Measurements from ENCODE around the gene LRSAM1.

LRSAM1 gene

GRCh38 chr9:127426756-127427155 is 24.6 kb upstream of the LRSAM1 start:
- no peaks in the 10 kb centered on the region for H3K9me3 ChIP-seq (ENCODE audit: insufficient read depth, low read length)
- peaks cover 3% of the 10 kb centered on the region; the same call in 1 of the 2 replicates for H3K36me3 ChIP-seq (ENCODE audit: low read length)
- no peak overlapping the region for H3K4me3 ChIP-seq (ENCODE audit: insufficient read depth, low read length, poor library complexity, severe bottlenecking)
- no peaks in the 10 kb centered on the region for H3F3A ChIP-seq (ENCODE audit: insufficient read depth)
- no peak overlapping the region for H2AFZ ChIP-seq (ENCODE audit: low read depth, low read length, severe bottlenecking)
- no peaks in the 10 kb centered on the region for H3K9me2 ChIP-seq (replicated peaks; ENCODE audit: insufficient read depth, low read length)
- H3K79me2 ChIP-seq (ENCODE audit: insufficient read depth, low read length), result peaks cover 39% of the 10 kb centered on the region
- no peak overlapping the region for H3K4me2 ChIP-seq (ENCODE audit: low read depth, low read length, poor library complexity, severe bottlenecking)
- H3K27ac ChIP-seq (ENCODE audit: low read depth, low read length), result no peak overlapping the region
- no peaks in the 10 kb centered on the region for H3K27me3 ChIP-seq (ENCODE audit: low read length)
- H3K9ac ChIP-seq (ENCODE audit: low read length), result no peak overlapping the region
- H4K20me1 ChIP-seq (ENCODE audit: low read depth, low read length), result no peaks in the 10 kb centered on the region
- TF ChIP-seq EZH2phosphoT487 (conservative IDR thresholded peaks at IDR 0.05; ENCODE audit: low read length) (no peak), CTCF (IDR thresholded peaks at IDR 0.05; ENCODE audit: insufficient read depth, low read length, poor library complexity, severe bottlenecking) (no peak)

GRCh38 chr9:127428348-127428747 is 23.0 kb upstream of the LRSAM1 start:
- no peaks in the 10 kb centered on the region for H3F3A ChIP-seq (ENCODE audit: insufficient read depth)
- H3K4me3 ChIP-seq (ENCODE audit: insufficient read depth, low read length, poor library complexity, severe bottlenecking), result no peak overlapping the region
- no peak overlapping the region for H3K9ac ChIP-seq (ENCODE audit: low read length)
- TF ChIP-seq CTCF (IDR thresholded peaks at IDR 0.05; ENCODE audit: insufficient read depth, low read length, poor library complexity, severe bottlenecking), result no peak
- TF ChIP-seq EZH2phosphoT487 (conservative IDR thresholded peaks at IDR 0.05; ENCODE audit: low read length), result no peak
- peaks cover 29% of the 10 kb centered on the region for H3K79me2 ChIP-seq (ENCODE audit: insufficient read depth, low read length)
- H3K9me3 ChIP-seq (ENCODE audit: insufficient read depth, low read length), result no peaks in the 10 kb centered on the region
- no peak overlapping the region for H3K27ac ChIP-seq (ENCODE audit: low read depth, low read length)
- no peaks in the 10 kb centered on the region for H4K20me1 ChIP-seq (ENCODE audit: low read depth, low read length)
- H2AFZ ChIP-seq (ENCODE audit: low read depth, low read length, severe bottlenecking), result no peak overlapping the region
- H3K9me2 ChIP-seq (replicated peaks; ENCODE audit: insufficient read depth, low read length), result no peaks in the 10 kb centered on the region
- H3K4me2 ChIP-seq (ENCODE audit: low read depth, low read length, poor library complexity, severe bottlenecking), result no peak overlapping the region
- H3K27me3 ChIP-seq (ENCODE audit: low read length), result no peaks in the 10 kb centered on the region
- H3K36me3 ChIP-seq (ENCODE audit: low read length), result peaks cover 3% of the 10 kb centered on the region; the same call in 1 of the 2 replicates

- H3K4me2 ChIP-seq (ENCODE audit: low read depth, low read length, poor library complexity, severe bottlenecking), result no peak overlapping the region
- H2AFZ ChIP-seq (ENCODE audit: low read depth, low read length, severe bottlenecking), result no peak overlapping the region
- no peaks in the 10 kb centered on the region for H3K27me3 ChIP-seq (ENCODE audit: low read length)
- H3K79me2 ChIP-seq (ENCODE audit: insufficient read depth, low read length), result peaks cover 13% of the 10 kb centered on the region
- no peak overlapping the region for H3K9ac ChIP-seq (ENCODE audit: low read length)
- no peak overlapping the region for H3K4me3 ChIP-seq (ENCODE audit: insufficient read depth, low read length, poor library complexity, severe bottlenecking)
- no peaks in the 10 kb centered on the region for H3K9me2 ChIP-seq (replicated peaks; ENCODE audit: insufficient read depth, low read length)
- no peak for TF ChIP-seq EZH2phosphoT487 (conservative IDR thresholded peaks at IDR 0.05; ENCODE audit: low read length)
- TF ChIP-seq CTCF (IDR thresholded peaks at IDR 0.05; ENCODE audit: insufficient read depth, low read length, poor library complexity, severe bottlenecking), result no peak
- H4K20me1 ChIP-seq (ENCODE audit: low read depth, low read length), result no peaks in the 10 kb centered on the region
- H3K27ac ChIP-seq (ENCODE audit: low read depth, low read length), result no peak overlapping the region
- no peaks in the 10 kb centered on the region for H3F3A ChIP-seq (ENCODE audit: insufficient read depth)
- peaks cover 3% of the 10 kb centered on the region; the same call in 1 of the 2 replicates for H3K36me3 ChIP-seq (ENCODE audit: low read length)
- no peaks in the 10 kb centered on the region for H3K9me3 ChIP-seq (ENCODE audit: insufficient read depth, low read length)
These were observed 20.9 kb upstream of the LRSAM1 start for GRCh38 chr9:127430415-127430814.

All from SU-DHL-6 (cell line).